K562 (cell line): ENCODE data around the gene ASXL2. TPM values are rescaled to one million over a fixed set of nuclear protein-coding genes. Genes with fewer than 3 reads are reported as not detected.

ENCODE experiments used
- ATAC-seq: fragments of 200-7000 bp; cut with Tn5 transposase; 3 replicates; pipeline ENCODE4 v1.9.1; 2020; ENCODE audit warnings: moderate library complexity
- BruUV-seq: library from RNA; stranded (reverse); fragments of 400-500 nt; replicated peaks from 2 replicates; lab custom pipeline; 2021; lab: Mats Ljungman, UMichigan
- CTCF ChIA-PET: fragments of 300-600 bp; formaldehyde crosslinking; extraction: SDS; loops from one replicate; lab custom pipeline; 2021; ENCODE audit warnings: low intra/inter-chr PET ratio; lab: Yijun Ruan, JAX
- POLR2A ChIA-PET: fragments of 300-600, 350-650 bp; sonication (Branson Sonifier 250); formaldehyde crosslinking; extraction: SDS; loops from one replicate; lab custom pipeline; 2021; ENCODE audit warnings: antibody characterized with exemption, inconsistent platforms; lab: Yijun Ruan, JAX
- DNase-seq, 4 experiments: peaks; one replicate each; pipeline versions ENCODE4 v3.0.0 to v3.0.0-alpha.2; 2011 to 2018; ENCODE audit warnings: low spot score in 3 of 4, mixed read lengths in 3 of 4; ENCODE audit errors: extremely low read depth in 1 of 4
- FAIRE-seq: peaks from 2 replicates; lab custom pipeline; 2011; peaks lifted over from hg19 to GRCh38; lab: Jason Lieb, UNC
- H2AFZ ChIP-seq: 2 replicates; pipeline ENCODE4 v1.6.0; 2011; ENCODE audit warnings: low read depth, low read length, control low read depth, inconsistent platforms
- H3K27ac ChIP-seq: fragments of 200-600 bp; 3 replicates; pipeline ENCODE4 v1.8.0; 2011; ENCODE audit warnings: low read depth, mild to moderate bottlenecking, control low read depth, inconsistent platforms, low read length, moderate library complexity, mixed read lengths; ENCODE audit errors: extremely low read depth
- H3K27me3 ChIP-seq, 2 experiments: fragments of 300-600 bp in 1 of 2; 2 replicates in 1 of 2; 3 replicates in 1 of 2; pipeline versions ENCODE4 v1.6.0 to v1.8.0; 2011; ENCODE audit warnings: inconsistent platforms in 2 of 2, low read length in 2 of 2, mild to moderate bottlenecking in 1 of 2, mixed read lengths in 1 of 2, moderate library complexity in 1 of 2; ENCODE audit not compliant: control insufficient read depth in 2 of 2, insufficient read depth in 2 of 2
- H3K36me3 ChIP-seq: fragments of 300-600 bp; 3 replicates; pipeline ENCODE4 v1.8.0; 2011; ENCODE audit warnings: mild to moderate bottlenecking, low read length, inconsistent platforms; ENCODE audit not compliant: control insufficient read depth, insufficient read depth
- H3K4me1 ChIP-seq, 2 experiments: fragments of 200-600 bp in 1 of 2; replicated peaks in 1 of 2; 2 replicates in 1 of 2; 3 replicates in 1 of 2; pipeline versions ENCODE4 v1.5.1 to v1.8.0; 2011; ENCODE audit warnings: inconsistent platforms in 2 of 2, low read length in 2 of 2, mild to moderate bottlenecking in 1 of 2, mixed read lengths in 1 of 2, moderate library complexity in 1 of 2; ENCODE audit not compliant: control insufficient read depth in 2 of 2, insufficient read depth in 2 of 2
- H3K4me2 ChIP-seq: 2 replicates; pipeline ENCODE4 v1.6.1; 2011; ENCODE audit warnings: low read length, control low read depth, inconsistent platforms, mixed read lengths; ENCODE audit not compliant: insufficient read depth
- H3K4me3 ChIP-seq: fragments of 200-600 bp; sonication (generic), shearing (Covaris generic); 2 replicates; pipeline ENCODE4 v1.5.1; 2016; ENCODE audit warnings: control low read depth, inconsistent platforms
- H3K79me2 ChIP-seq: fragments of 200-600 bp; 3 replicates; pipeline ENCODE4 v1.8.0; 2011; ENCODE audit warnings: low read length, inconsistent platforms; ENCODE audit not compliant: control insufficient read depth, insufficient read depth
- H3K9ac ChIP-seq, 2 experiments: 2 replicates each; pipeline versions ENCODE4 v1.6.0 to v1.6.1; 2011; ENCODE audit warnings: low read depth in 2 of 2, low read length in 2 of 2, control low read depth in 1 of 2, inconsistent platforms in 1 of 2, mild to moderate bottlenecking in 1 of 2, mixed read lengths in 1 of 2; ENCODE audit not compliant: insufficient read depth in 1 of 2
- H3K9me1 ChIP-seq: one replicate; pipeline ENCODE4 v1.6.0; 2011; ENCODE audit warnings: inconsistent platforms, mild to moderate bottlenecking, low read length, moderate library complexity; ENCODE audit not compliant: control insufficient read depth, insufficient read depth
- H3K9me3 ChIP-seq: replicated peaks from 2 replicates; pipeline ENCODE4 v1.5.1; 2011; ENCODE audit warnings: low read depth, low read length, inconsistent platforms; ENCODE audit not compliant: control insufficient read depth, insufficient read depth
- H4K20me1 ChIP-seq: replicated peaks from 2 replicates; pipeline ENCODE4 v1.6.1; 2011; ENCODE audit warnings: low read length, inconsistent platforms, mixed read lengths; ENCODE audit not compliant: control insufficient read depth, insufficient read depth
- ARID4B ChIP-seq: sonication (generic); formaldehyde crosslinking; IDR thresholded peaks from 2 replicates; pipeline ENCODE4 v1.8.0; 2022; ENCODE audit warnings: mild to moderate bottlenecking, missing genetic modification reagents
- BRD9 ChIP-seq: fragments of 450-650 bp; IDR thresholded peaks from 2 replicates; pipeline ENCODE4 v1.6.1; 2018; ENCODE audit warnings: low read depth; ENCODE audit not compliant: partially characterized antibody
- CBX8 ChIP-seq: fragments of 200-600 bp; sonication (generic); IDR thresholded peaks from 2 replicates; pipeline ENCODE4 v1.6.1; 2012; ENCODE audit warnings: borderline replicate concordance, mixed run types, low read depth, mild to moderate bottlenecking, moderate library complexity, mixed read lengths, low read length, control low read depth, inconsistent platforms; ENCODE audit not compliant: poor library complexity, severe bottlenecking; ENCODE audit errors: extremely low read depth
- ETS2 ChIP-seq: IDR thresholded peaks from 2 replicates; pipeline ENCODE4 v1.6.1; 2016; ENCODE audit warnings: borderline replicate concordance, missing genetic modification characterization, mild to moderate bottlenecking, moderate library complexity, missing compliant biosample characterization; ENCODE audit not compliant: poor library complexity, severe bottlenecking
- GTF2E2 ChIP-seq: fragments of 200-800 bp; sonication (Bioruptor generic); IDR thresholded peaks from 2 replicates; pipeline ENCODE4 v1.6.1; 2016; ENCODE audit warnings: missing genetic modification characterization, missing compliant biosample characterization
- RNF2 ChIP-seq: sonication (generic); IDR thresholded peaks from 2 replicates; pipeline ENCODE4 v1.6.1; 2016
- STAG1 ChIP-seq: sonication (generic); formaldehyde crosslinking; IDR thresholded peaks from 2 replicates; pipeline ENCODE4 v1.5.0; 2020; ENCODE audit warnings: missing genetic modification reagents, borderline replicate concordance
- SUPT5H ChIP-seq: fragments of 450-650 bp; IDR thresholded peaks from 2 replicates; pipeline ENCODE4 v1.6.1; 2016
- TEAD4 ChIP-seq, 2 experiments: sonication (generic) in 1 of 2; formaldehyde crosslinking in 1 of 2; IDR thresholded peaks; 2 replicates each; pipeline versions ENCODE4 v1.6.1 to v1.8.0; 2012 to 2022; ENCODE audit warnings: borderline replicate concordance in 1 of 2, inconsistent platforms in 1 of 2, low read length in 1 of 2, mild to moderate bottlenecking in 1 of 2, missing genetic modification reagents in 1 of 2
- ZBTB8A ChIP-seq: fragments of 450-650 bp; IDR thresholded peaks from 2 replicates; pipeline ENCODE4 v1.6.1; 2018; ENCODE audit warnings: mild to moderate bottlenecking, moderate library complexity; ENCODE audit not compliant: partially characterized antibody
- ZNF165 ChIP-seq: fragments of 250-450 bp; sonication (Bioruptor Pico); IDR thresholded peaks from 2 replicates; pipeline ENCODE4 v1.4.0; 2020; ENCODE audit warnings: borderline replicate concordance
- ZNF830 ChIP-seq: fragments of 250-450 bp; sonication (Bioruptor Pico); IDR thresholded peaks from 2 replicates; pipeline ENCODE4 v1.5.0; 2021; ENCODE audit warnings: mild to moderate bottlenecking
- WGBS: fragments of 100-300 bp; shearing (Covaris generic); methylation state at CpG from one replicate; pipeline ENCODE4 v1.1.6; 2016; ENCODE audit warnings: low coverage, mixed read lengths; ENCODE audit not compliant: insufficient coverage; ENCODE audit errors: missing lambda C conversion rate; 5-methylcytosine and 5-hydroxymethylcytosine counted together
- in situ Hi-C: fragments of 300-500 bp; cut with MboI; formaldehyde crosslinking; loops from 4 replicates; pipeline ENCODE4 v1.15.0; 2018; ENCODE audit warnings: inconsistent platforms, mixed read lengths
- intact Hi-C: fragments of 100-400 bp; cut with micrococcal nuclease; formaldehyde crosslinking; loops from 2 replicates; pipeline ENCODE4 v1.14.2; 2022
- polyA plus RNA-seq, 8 experiments: library from polyadenylated mRNA; depleted of rRNA in 4 of 8; stranded (reverse) in 5 of 8; unstranded in 3 of 8; fragments of >200 nt; fragmentation: Nextera tagmentation in 2 of 8; fragmentation: Illumina TruSeq in 1 of 8; extraction: Ambion mirVana in 2 of 8; extraction: Trizol in 1 of 8; gene quantifications; 2 replicates each; pipeline versions ENCODE4 v1.2.1 to v1.2.3, GENCODE V29; 2011 to 2014; ENCODE audit warnings: inconsistent platforms in 1 of 8, missing spikeins in 1 of 8
- total RNA-seq, 7 experiments: library from RNA; depleted of rRNA in 6 of 7; stranded (reverse); fragments of >200 nt in 6 of 7; fragmentation: Illumina TruSeq in 2 of 7; extraction: Trizol in 2 of 7; gene quantifications; 2 replicates each; pipeline versions ENCODE4 v1.2.1 to v1.2.3, GENCODE V29; 2011 to 2021; ENCODE audit warnings: low replicate concordance in 1 of 7

ASXL2 gene
- total and polyA plus RNA-seq, 9 of the 15 experiments (the other 6 are each of a cell fraction or from before 2014, with no cell fraction given) = 2.2 to 25.9 (median 9.0) TPM

GRCh38 chr2:25728559-25728958, 149.7 kb downstream of the ASXL2 start:
- 9% methylated on average over 7 of the region's 7 CpGs for WGBS
- Histone ChIP-seq H3K9me3 (no peaks in the 10 kb centered on the region; the same call in 1 of the 2 replicates), H3K79me2 (no peaks in the 10 kb centered on the region), H2AFZ (no peak overlapping the region), H3K36me3 (no peaks in the 10 kb centered on the region), H3K27ac (no peak overlapping the region), H3K27me3 (peaks cover 23 to 26% of the 10 kb centered on the region in 2 experiments), H4K20me1 (no peaks in the 10 kb centered on the region), H3K9me1 (no peaks in the 10 kb centered on the region), H3K4me2 (no peak overlapping the region), H3K4me3 (no peak overlapping the region), H3K9ac (no peak overlapping the region), H3K4me1 (no peaks in the 10 kb centered on the region)
- no peak for FAIRE-seq
- no peak for DNase-seq
- no TSS peak for BruUV-seq
- TF ChIP-seq SUPT5H (no peak), TEAD4 (IDR thresholded peaks at IDR 0.05; ENCODE audit: low read length) (no peak), TEAD4 (CRISPR knock-in tag; IDR thresholded peaks at IDR 0.05; ENCODE audit: borderline replicate concordance) (no peak)
- ChIA-PET POLR2A (interaction anchor here (0.9 to 1.5 kb wide), 2 partner anchors 9 to 13 kb away, joined by 3 to 5 read pairs; no protein-coding TSS in a partner anchor), CTCF (no interaction called here)
- ATAC-seq = no peak
- in situ Hi-C loops (no loop called here), intact Hi-C loops (no loop called here)

GRCh38 chr2:25726522-25726921, 151.8 kb downstream of the ASXL2 start:
- intact Hi-C loops = no loop called here
- no peaks in the 10 kb centered on the region for H3K9me1 ChIP-seq
- H3K27me3 ChIP-seq = peaks cover 29 to 34% of the 10 kb centered on the region in 2 experiments
- WGBS = 17% methylated on average over 3 of the region's 3 CpGs
- no peak overlapping the region for H3K9ac ChIP-seq
- H2AFZ ChIP-seq = no peak overlapping the region
- H3K79me2 ChIP-seq = no peaks in the 10 kb centered on the region
- DNase-seq = no peak
- H3K27ac ChIP-seq = no peak overlapping the region
- no peaks in the 10 kb centered on the region for H3K4me1 ChIP-seq
- ChIA-PET CTCF (no interaction called here), POLR2A (interaction anchor here (1.9 kb wide), 1 partner anchor 9 kb away, joined by 5 read pairs; no protein-coding TSS in a partner anchor)
- BruUV-seq = no TSS peak
- no peaks in the 10 kb centered on the region for H4K20me1 ChIP-seq
- H3K9me3 ChIP-seq = no peaks in the 10 kb centered on the region; the same call in 1 of the 2 replicates
- no peak overlapping the region for H3K4me3 ChIP-seq
- no peaks in the 10 kb centered on the region for H3K36me3 ChIP-seq
- no peak for FAIRE-seq
- TF ChIP-seq ZBTB8A = no peak
- no peak for TF ChIP-seq GTF2E2
- TF ChIP-seq BRD9 = no peak
- no peak for TF ChIP-seq STAG1 (CRISPR knock-in tag)
- TF ChIP-seq ZNF830 = no peak
- TF ChIP-seq CBX8 = no peak
- no peak for TF ChIP-seq ZNF165 (CRISPR knock-in tag)
- TF ChIP-seq RNF2 = no peak
- no peak for TF ChIP-seq ARID4B (CRISPR knock-in tag)
- TF ChIP-seq ETS2 = no peak
- in situ Hi-C loops = no loop called here
- no peak for ATAC-seq
- H3K4me2 ChIP-seq = no peak overlapping the region
